K562 (cell line): ENCODE measurements around the gene KRTAP5-7. TPM values are rescaled to one million over a fixed set of nuclear protein-coding genes. Genes with fewer than 3 reads are reported as not detected.

ENCODE experiments used
- REST ChIP-seq, 2 experiments: fragments of 450-650 bp; formaldehyde crosslinking in 1 of 2; IDR thresholded peaks; 2 replicates each; pipeline versions ENCODE4 v1.4.0 to v1.6.1; 2014 to 2020; ENCODE audit warnings: mild to moderate bottlenecking in 2 of 2, borderline replicate concordance in 1 of 2, low read depth in 1 of 2
- polyA plus RNA-seq, 8 experiments: library from polyadenylated mRNA; depleted of rRNA in 4 of 8; stranded (reverse) in 5 of 8; unstranded in 3 of 8; fragments of >200 nt; fragmentation: Nextera tagmentation in 2 of 8; fragmentation: Illumina TruSeq in 1 of 8; extraction: Ambion mirVana in 2 of 8; extraction: Trizol in 1 of 8; gene quantifications; 2 replicates each; pipeline versions ENCODE4 v1.2.1 to v1.2.3, GENCODE V29; 2011 to 2014; ENCODE audit warnings: inconsistent platforms in 1 of 8, missing spikeins in 1 of 8
- total RNA-seq, 7 experiments: library from RNA; depleted of rRNA in 6 of 7; stranded (reverse); fragments of >200 nt in 6 of 7; fragmentation: Illumina TruSeq in 2 of 7; extraction: Trizol in 2 of 7; gene quantifications; 2 replicates each; pipeline versions ENCODE4 v1.2.1 to v1.2.3, GENCODE V29; 2011 to 2021; ENCODE audit warnings: low replicate concordance in 1 of 7

KRTAP5-7 gene
- total and polyA plus RNA-seq, 9 of the 15 experiments (the other 6 are each of a cell fraction or from before 2014, with no cell fraction given): not detected

GRCh38 chr11:71491940-71492339 lies 35.1 kb upstream of the KRTAP5-7 start (continued):
- TF ChIP-seq REST (IDR thresholded peaks at IDR 0.05; ENCODE audit: borderline replicate concordance) (no peak), REST (CRISPR knock-in tag; IDR thresholded peaks at IDR 0.05; ENCODE audit: low read depth) (no peak)
